GM12878 (cell line): Measurements from ENCODE around the gene ING5. TPM values are rescaled to one million over a fixed set of nuclear protein-coding genes. Genes with fewer than 3 reads are reported as not detected.

Experiments
- ATAC-seq: fragments of 200-7000 bp; cut with Tn5 transposase; 3 replicates; pipeline ENCODE4 v1.9.1; 2020; ENCODE audit warnings: mild to moderate bottlenecking, moderate library complexity
- BruUV-seq: library from RNA; stranded (reverse); fragments of 400-500 nt; replicated peaks from 2 replicates; lab custom pipeline; 2021; lab: Mats Ljungman, UMichigan
- CTCF ChIA-PET: fragments of 300-600 bp; sonication (Branson Sonifier 250); formaldehyde crosslinking; extraction: SDS; loops from one replicate; lab custom pipeline; 2021; ENCODE audit warnings: inconsistent platforms; lab: Yijun Ruan, JAX
- POLR2A ChIA-PET: fragments of 350-600 bp; formaldehyde crosslinking; extraction: SDS; loops from one replicate; lab custom pipeline; 2021; ENCODE audit warnings: inconsistent platforms; lab: Charles Lee
- RAD21 ChIA-PET: fragments of 300-600 bp; sonication (Branson Sonifier 250); formaldehyde crosslinking; loops from one replicate; lab custom pipeline; 2023; ENCODE audit warnings: antibody characterized with exemption; ENCODE audit not compliant: unreplicated experiment; lab: Charles Lee
- SMC1A ChIA-PET: fragments of 300-600 bp; sonication (Branson Sonifier 250); formaldehyde crosslinking; loops from one replicate; lab custom pipeline; 2023; ENCODE audit not compliant: unreplicated experiment, uncharacterized antibody; lab: Charles Lee
- DNase-seq: peaks from one replicate; pipeline ENCODE4 v3.0.0-alpha.2; 2011; ENCODE audit warnings: low read depth, low spot score
- FAIRE-seq: peaks from 3 replicates; lab custom pipeline; 2011; peaks lifted over from hg19 to GRCh38; lab: Jason Lieb, UNC
- H2AFZ ChIP-seq: 2 replicates; pipeline ENCODE4 v1.6.0; 2011; ENCODE audit warnings: low read depth, low read length, control low read depth; ENCODE audit not compliant: control insufficient read depth
- H3K27ac ChIP-seq: 2 replicates; pipeline ENCODE4 v1.5.1; 2011; ENCODE audit warnings: control low read depth; ENCODE audit not compliant: control insufficient read depth, insufficient read depth
- H3K27me3 ChIP-seq, 2 experiments: replicated peaks in 1 of 2; 2 replicates each; pipeline versions ENCODE4 v1.6.0 to v1.6.1; 2011; ENCODE audit warnings: low read length in 1 of 2; ENCODE audit not compliant: control insufficient read depth in 2 of 2, insufficient read depth in 2 of 2
- H3K36me3 ChIP-seq, 2 experiments: 2 replicates each; pipeline ENCODE4 v1.5.1; 2011; ENCODE audit warnings: low read length in 1 of 2; ENCODE audit not compliant: control insufficient read depth in 2 of 2, insufficient read depth in 2 of 2
- H3K4me1 ChIP-seq: 2 replicates; pipeline ENCODE4 v1.6.1; 2011; ENCODE audit warnings: mild to moderate bottlenecking, low read length, moderate library complexity, mixed read lengths; ENCODE audit not compliant: control insufficient read depth, insufficient read depth
- H3K4me2 ChIP-seq: 2 replicates; pipeline ENCODE4 v1.6.0; 2011; ENCODE audit warnings: control low read depth; ENCODE audit not compliant: control insufficient read depth, insufficient read depth
- H3K4me3 ChIP-seq: fragments of 200-600 bp; sonication (generic); 2 replicates; pipeline ENCODE4 v1.5.1; 2016
- H3K79me2 ChIP-seq: 2 replicates; pipeline ENCODE4 v1.6.0; 2011; ENCODE audit warnings: low read length; ENCODE audit not compliant: control insufficient read depth, insufficient read depth
- H3K9ac ChIP-seq: 2 replicates; pipeline ENCODE4 v1.8.0; 2011; ENCODE audit warnings: low read length, control low read depth, mixed read lengths; ENCODE audit not compliant: control insufficient read depth, insufficient read depth
- H3K9me3 ChIP-seq: replicated peaks from 3 replicates; pipeline ENCODE4 v1.5.1; 2011; ENCODE audit warnings: mild to moderate bottlenecking, low read length; ENCODE audit not compliant: control insufficient read depth, insufficient read depth
- H4K20me1 ChIP-seq: 2 replicates; pipeline ENCODE4 v1.6.0; 2011; ENCODE audit not compliant: control insufficient read depth, insufficient read depth
- NBN ChIP-seq: fragments of 450-650 bp; IDR thresholded peaks from 2 replicates; pipeline ENCODE4 v1.6.1; 2016
- SMARCA5 ChIP-seq: fragments of 450-650 bp; IDR thresholded peaks from 2 replicates; pipeline ENCODE4 v1.6.1; 2017; ENCODE audit warnings: mild to moderate bottlenecking
- SPI1 ChIP-seq: IDR thresholded peaks from 2 replicates; pipeline ENCODE4 v1.6.1; 2011; ENCODE audit warnings: low read depth, mild to moderate bottlenecking, low read length, moderate library complexity, borderline replicate concordance; ENCODE audit not compliant: insufficient read depth
- ZNF687 ChIP-seq: fragments of 450-650 bp; IDR thresholded peaks from 2 replicates; pipeline ENCODE4 v1.6.1; 2017; ENCODE audit warnings: mild to moderate bottlenecking, moderate library complexity
- WGBS: methylation state at CpG from one replicate; pipeline ENCODE4 v1.1.6; 2016; ENCODE audit warnings: low lambda C conversion rate; ENCODE audit not compliant: insufficient replicate concordance, insufficient coverage; ENCODE audit errors: missing lambda C conversion rate; 5-methylcytosine and 5-hydroxymethylcytosine counted together
- in situ Hi-C: fragments of 300-500 bp; cut with MboI; formaldehyde crosslinking; loops from 9 replicates; pipeline ENCODE4 v1.14.3; 2018; ENCODE audit warnings: mixed read lengths
- intact Hi-C: fragments of 100-400 bp; cut with micrococcal nuclease; formaldehyde crosslinking; loops from one replicate; pipeline ENCODE4 v1.14.2; 2022; ENCODE audit not compliant: unreplicated experiment
- polyA plus RNA-seq, 11 experiments: library from polyadenylated mRNA; depleted of rRNA in 4 of 11; unstranded in 6 of 11; stranded (reverse) in 5 of 11; fragments of >200 nt; fragmentation: Nextera tagmentation in 4 of 11; fragmentation: Illumina TruSeq in 1 of 11; extraction: Ambion mirVana in 4 of 11; extraction: Trizol in 1 of 11; gene quantifications; 1 replicate in 1 of 11; 2 replicates in 10 of 11; pipeline versions ENCODE4 v1.2.1 to v1.2.3, GENCODE V29; 2011 to 2016; ENCODE audit warnings: inconsistent platforms in 2 of 11, missing spikeins in 2 of 11, low read depth in 1 of 11
- total RNA-seq, 4 experiments: library from RNA; depleted of rRNA in 3 of 4; stranded (reverse); fragments of >200 nt in 3 of 4; fragmentation: Illumina TruSeq in 1 of 4; extraction: Trizol in 1 of 4; gene quantifications; 2 replicates each; pipeline versions ENCODE4 v1.2.1 to v1.2.3, GENCODE V29; 2013 to 2021

The ING5 gene
- total and polyA plus RNA-seq, 10 of the 15 experiments (the other 5 are each of a cell fraction or from before 2014, with no cell fraction given) = 10.0 to 46.1 (median 27.2) TPM

- SMC1A ChIA-PET = interaction anchor here (1.5 kb wide), 1 partner anchor 11 kb away, joined by 3 read pairs; no protein-coding TSS in a partner anchor
- Histone ChIP-seq H3K79me2 (no peaks in the 10 kb centered on the region), H3K9ac (no peak overlapping the region), H3K27ac (no peak overlapping the region), H3K4me1 (no peaks in the 10 kb centered on the region), H3K9me3 (no peaks in the 10 kb centered on the region), H2AFZ (no peak overlapping the region), H3K36me3 (peaks cover 0 to 7% of the 10 kb centered on the region in 2 experiments; a peak in 3 of 4 replicates), H3K4me2 (no peak overlapping the region), H3K27me3 (no peaks in the 10 kb centered on the region), H3K4me3 (no peak overlapping the region), H4K20me1 (no peaks in the 10 kb centered on the region)
- no peak for TF ChIP-seq ZNF687
- no peak for TF ChIP-seq SMARCA5
- no peak for TF ChIP-seq SPI1
- no peak for TF ChIP-seq NBN
- BruUV-seq = no TSS peak
- intact Hi-C loops (no loop called here), in situ Hi-C loops (no loop called here)
- POLR2A ChIA-PET = no interaction called here
- CTCF ChIA-PET = interaction anchor here (1.7 kb wide), 1 partner anchor 207 kb away, joined by 8 read pairs; no protein-coding TSS in a partner anchor
- DNase-seq (no peak), ATAC-seq (no peak), FAIRE-seq (no peak)
- WGBS = 89% methylated on average over 31 of the region's 31 CpGs
- RAD21 ChIA-PET = no interaction called here
Observed at GRCh38 chr2:241670333-241671110, 31.3 kb upstream of the ING5 start.
